GM23338 (cell line): Measurements from ENCODE around the gene ENC1. TPM values are rescaled to one million over a fixed set of nuclear protein-coding genes. Genes with fewer than 3 reads are reported as not detected.

Source experiments
- ATAC-seq: fragments of 200-7000 bp; cut with Tn5 transposase; 3 replicates; pipeline ENCODE4 v1.9.1; 2020
- DNase-seq: peaks from one replicate; pipeline ENCODE4 v3.0.0-alpha.2; 2015; ENCODE audit warnings: low spot score
- H2AFZ ChIP-seq: fragments of 200-600 bp; sonication (generic); 2 replicates; pipeline ENCODE4 v1.8.0; 2016; ENCODE audit warnings: antibody characterized with exemption, mild to moderate bottlenecking, moderate library complexity
- H3F3A ChIP-seq: fragments of 200-600 bp; sonication (generic); replicated peaks from 2 replicates; pipeline ENCODE4 v1.8.0; 2017; ENCODE audit warnings: antibody characterized with exemption, mixed run types, low read depth
- H3K27ac ChIP-seq: fragments of 200-600 bp; sonication (generic); 2 replicates; pipeline ENCODE4 v1.6.1; 2016; ENCODE audit warnings: low read depth
- H3K27me3 ChIP-seq: fragments of 200-600 bp; sonication (generic); 2 replicates; pipeline ENCODE4 v1.8.0; 2016; ENCODE audit warnings: mild to moderate bottlenecking, mixed run types, moderate library complexity; ENCODE audit not compliant: insufficient read depth
- H3K36me3 ChIP-seq: fragments of 200-600 bp; sonication (generic); 2 replicates; pipeline ENCODE4 v1.8.0; 2016; ENCODE audit warnings: mild to moderate bottlenecking; ENCODE audit not compliant: insufficient read depth
- H3K4me1 ChIP-seq: fragments of 200-600 bp; sonication (generic); 2 replicates; pipeline ENCODE4 v1.8.0; 2016; ENCODE audit warnings: mild to moderate bottlenecking, moderate library complexity; ENCODE audit not compliant: insufficient read depth
- H3K4me2 ChIP-seq: fragments of 200-600 bp; sonication (generic); 2 replicates; pipeline ENCODE4 v1.7.1; 2017; ENCODE audit warnings: mixed run types
- H3K4me3 ChIP-seq: fragments of 200-600 bp; sonication (generic); 2 replicates; pipeline ENCODE4 v1.6.1; 2016; ENCODE audit warnings: mixed run types
- H3K79me2 ChIP-seq: fragments of 200-600 bp; sonication (generic); replicated peaks from 2 replicates; pipeline ENCODE4 v1.8.0; 2017; ENCODE audit warnings: mild to moderate bottlenecking; ENCODE audit not compliant: insufficient read depth
- H3K9me2 ChIP-seq: fragments of 200-600 bp; sonication (generic); 2 replicates; pipeline ENCODE4 v1.8.0; 2017; ENCODE audit not compliant: insufficient read depth
- H4K20me1 ChIP-seq: fragments of 200-600 bp; sonication (generic); replicated peaks from 2 replicates; pipeline ENCODE4 v1.8.0; 2017; ENCODE audit warnings: mild to moderate bottlenecking; ENCODE audit not compliant: insufficient read depth
- H3K27ac Mint-ChIP-seq: 2 replicates; pipeline ENCODE4 v1.8.0; 2020; ENCODE audit warnings: inconsistent platforms, mild to moderate bottlenecking, moderate library complexity, mixed read lengths
- H3K27me3 Mint-ChIP-seq: 3 replicates; pipeline ENCODE4 v1.8.0; 2022; ENCODE audit warnings: low read depth, mild to moderate bottlenecking, moderate library complexity, mixed read lengths, inconsistent platforms; ENCODE audit not compliant: insufficient read depth, poor library complexity
- H3K36me3 Mint-ChIP-seq: 3 replicates; pipeline ENCODE4 v1.8.0; 2021; ENCODE audit warnings: low read depth, mild to moderate bottlenecking, inconsistent platforms, moderate library complexity, mixed read lengths
- H3K4me1 Mint-ChIP-seq: 3 replicates; pipeline ENCODE4 v1.8.0; 2020; ENCODE audit warnings: mild to moderate bottlenecking, inconsistent platforms, mixed read lengths
- H3K4me3 Mint-ChIP-seq: 3 replicates; pipeline ENCODE4 v1.8.0; 2021; ENCODE audit warnings: moderate library complexity, mild to moderate bottlenecking, inconsistent platforms, mixed read lengths
- H3K9me3 Mint-ChIP-seq: 3 replicates; pipeline ENCODE4 v1.8.0; 2020; ENCODE audit warnings: moderate library complexity, mild to moderate bottlenecking, inconsistent platforms, mixed read lengths
- CREB1 ChIP-seq: fragments of 250-450 bp; sonication (Bioruptor Pico); IDR thresholded peaks from 2 replicates; pipeline ENCODE4 v1.5.0; 2020; ENCODE audit warnings: low read depth, mild to moderate bottlenecking, moderate library complexity
- EZH2 ChIP-seq: fragments of 200-600 bp; sonication (generic); IDR thresholded peaks from one replicate; pipeline ENCODE4 v1.8.0; 2017; ENCODE audit warnings: antibody characterized with exemption, mild to moderate bottlenecking, low read depth; ENCODE audit not compliant: unreplicated experiment
- EZH2phosphoT487 ChIP-seq: fragments of 200-600 bp; sonication (generic); IDR thresholded peaks from one replicate; pipeline ENCODE4 v1.8.1; 2018; ENCODE audit warnings: antibody characterized with exemption; ENCODE audit not compliant: unreplicated experiment
- JUNB ChIP-seq: IDR thresholded peaks from one replicate; pipeline ENCODE4 v1.6.1; 2016; ENCODE audit warnings: antibody characterized with exemption; ENCODE audit not compliant: unreplicated experiment
- NANOG ChIP-seq: IDR thresholded peaks from 2 replicates; pipeline ENCODE4 v1.6.1; 2016; ENCODE audit warnings: antibody characterized with exemption, borderline replicate concordance
- POLR2AphosphoS5 ChIP-seq: IDR thresholded peaks from 2 replicates; pipeline ENCODE4 v1.6.1; 2016; ENCODE audit warnings: antibody characterized with exemption, low read depth
- STAT1 ChIP-seq: IDR thresholded peaks from one replicate; pipeline ENCODE4 v1.6.1; 2016; ENCODE audit warnings: antibody characterized with exemption; ENCODE audit not compliant: unreplicated experiment
- ZNF114 ChIP-seq: fragments of 250-450 bp; sonication (Bioruptor Pico); IDR thresholded peaks from 2 replicates; pipeline ENCODE4 v1.5.0; 2020; ENCODE audit warnings: mild to moderate bottlenecking, moderate library complexity
- ZNF331 ChIP-seq: fragments of 250-450 bp; sonication (Bioruptor Pico); IDR thresholded peaks from 2 replicates; pipeline ENCODE4 v1.5.0; 2020; ENCODE audit warnings: low read depth, mild to moderate bottlenecking, moderate library complexity
- polyA plus RNA-seq: library from polyadenylated mRNA; unstranded; fragments of >200 nt; fragmentation: Nextera tagmentation; extraction: Ambion mirVana; gene quantifications from 2 replicates; pipeline ENCODE4 v1.2.1, GENCODE V29; 2016
- total RNA-seq: library from RNA; depleted of rRNA; stranded (reverse); fragments of >200 nt; shearing (Covaris generic); gene quantifications from 2 replicates; pipeline ENCODE4 v1.2.3, GENCODE V29; 2014
- TF ChIP-seq, protein P1 (sequence below): IDR thresholded peaks from one replicate; pipeline ENCODE4 v1.6.1; 2018; ENCODE audit warnings: antibody characterized with exemption; ENCODE audit not compliant: unreplicated experiment
- TF ChIP-seq, protein P2 (sequence below), 2 experiments: fragments of 200-600 bp in 1 of 2; sonication (generic) in 1 of 2; conservative IDR thresholded peaks; 2 replicates each; pipeline versions ENCODE4 v1.5.1 to v1.6.1; 2016 to 2017; ENCODE audit warnings: antibody characterized with exemption in 2 of 2, low read depth in 2 of 2, mild to moderate bottlenecking in 2 of 2, moderate library complexity in 1 of 2
- TF ChIP-seq, protein P3 (sequence below): fragments of 250-450 bp; sonication (Bioruptor Pico); IDR thresholded peaks from 2 replicates; pipeline ENCODE4 v1.5.0; 2020; ENCODE audit warnings: mild to moderate bottlenecking, moderate library complexity
- TF ChIP-seq, protein P4 (sequence below): IDR thresholded peaks from 2 replicates; pipeline ENCODE4 v1.6.1; 2016; ENCODE audit warnings: antibody characterized with exemption

The ENC1 gene
- total and polyA plus RNA-seq, 2 experiments from 2014 or later = 8.2 to 27.9 TPM

DNA sequence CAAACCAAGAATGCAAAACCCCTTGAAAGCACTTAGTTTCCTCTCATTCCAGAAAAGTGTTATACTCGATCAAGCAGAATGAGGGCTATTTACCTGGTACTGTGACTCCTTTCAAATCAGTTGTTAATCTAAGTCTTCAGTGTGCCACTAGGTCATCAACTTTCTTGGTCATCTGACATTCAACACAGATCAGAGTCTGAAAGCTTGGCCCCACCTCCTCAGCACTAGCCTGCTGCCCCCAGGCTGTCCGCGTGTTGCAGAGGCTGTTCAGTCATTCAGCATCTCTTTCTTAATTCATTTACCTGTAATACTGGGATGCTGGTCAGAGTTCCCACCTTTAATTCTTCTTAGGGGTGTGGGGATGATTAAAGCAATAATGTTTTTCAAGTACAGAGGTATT, 28.5 kb downstream of the ENC1 start:
- H3K4me3 ChIP-seq = no peak overlapping the region
- H3K4me2 ChIP-seq = no peak overlapping the region
- H4K20me1 ChIP-seq = no peaks in the 10 kb centered on the region
- Mint-ChIP-seq H3K27me3 (peaks cover 7% of the 10 kb centered on the region), H3K9me3 (no peaks in the 10 kb centered on the region), H3K4me1 (no peaks in the 10 kb centered on the region), H3K4me3 (no peak overlapping the region), H3K27ac (no peak overlapping the region), H3K36me3 (no peaks in the 10 kb centered on the region)
- ATAC-seq (no peak), DNase-seq (no peak)
- TF ChIP-seq, protein P1, sequence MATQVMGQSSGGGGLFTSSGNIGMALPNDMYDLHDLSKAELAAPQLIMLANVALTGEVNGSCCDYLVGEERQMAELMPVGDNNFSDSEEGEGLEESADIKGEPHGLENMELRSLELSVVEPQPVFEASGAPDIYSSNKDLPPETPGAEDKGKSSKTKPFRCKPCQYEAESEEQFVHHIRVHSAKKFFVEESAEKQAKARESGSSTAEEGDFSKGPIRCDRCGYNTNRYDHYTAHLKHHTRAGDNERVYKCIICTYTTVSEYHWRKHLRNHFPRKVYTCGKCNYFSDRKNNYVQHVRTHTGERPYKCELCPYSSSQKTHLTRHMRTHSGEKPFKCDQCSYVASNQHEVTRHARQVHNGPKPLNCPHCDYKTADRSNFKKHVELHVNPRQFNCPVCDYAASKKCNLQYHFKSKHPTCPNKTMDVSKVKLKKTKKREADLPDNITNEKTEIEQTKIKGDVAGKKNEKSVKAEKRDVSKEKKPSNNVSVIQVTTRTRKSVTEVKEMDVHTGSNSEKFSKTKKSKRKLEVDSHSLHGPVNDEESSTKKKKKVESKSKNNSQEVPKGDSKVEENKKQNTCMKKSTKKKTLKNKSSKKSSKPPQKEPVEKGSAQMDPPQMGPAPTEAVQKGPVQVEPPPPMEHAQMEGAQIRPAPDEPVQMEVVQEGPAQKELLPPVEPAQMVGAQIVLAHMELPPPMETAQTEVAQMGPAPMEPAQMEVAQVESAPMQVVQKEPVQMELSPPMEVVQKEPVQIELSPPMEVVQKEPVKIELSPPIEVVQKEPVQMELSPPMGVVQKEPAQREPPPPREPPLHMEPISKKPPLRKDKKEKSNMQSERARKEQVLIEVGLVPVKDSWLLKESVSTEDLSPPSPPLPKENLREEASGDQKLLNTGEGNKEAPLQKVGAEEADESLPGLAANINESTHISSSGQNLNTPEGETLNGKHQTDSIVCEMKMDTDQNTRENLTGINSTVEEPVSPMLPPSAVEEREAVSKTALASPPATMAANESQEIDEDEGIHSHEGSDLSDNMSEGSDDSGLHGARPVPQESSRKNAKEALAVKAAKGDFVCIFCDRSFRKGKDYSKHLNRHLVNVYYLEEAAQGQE = no peak
- TF ChIP-seq, protein P2, sequence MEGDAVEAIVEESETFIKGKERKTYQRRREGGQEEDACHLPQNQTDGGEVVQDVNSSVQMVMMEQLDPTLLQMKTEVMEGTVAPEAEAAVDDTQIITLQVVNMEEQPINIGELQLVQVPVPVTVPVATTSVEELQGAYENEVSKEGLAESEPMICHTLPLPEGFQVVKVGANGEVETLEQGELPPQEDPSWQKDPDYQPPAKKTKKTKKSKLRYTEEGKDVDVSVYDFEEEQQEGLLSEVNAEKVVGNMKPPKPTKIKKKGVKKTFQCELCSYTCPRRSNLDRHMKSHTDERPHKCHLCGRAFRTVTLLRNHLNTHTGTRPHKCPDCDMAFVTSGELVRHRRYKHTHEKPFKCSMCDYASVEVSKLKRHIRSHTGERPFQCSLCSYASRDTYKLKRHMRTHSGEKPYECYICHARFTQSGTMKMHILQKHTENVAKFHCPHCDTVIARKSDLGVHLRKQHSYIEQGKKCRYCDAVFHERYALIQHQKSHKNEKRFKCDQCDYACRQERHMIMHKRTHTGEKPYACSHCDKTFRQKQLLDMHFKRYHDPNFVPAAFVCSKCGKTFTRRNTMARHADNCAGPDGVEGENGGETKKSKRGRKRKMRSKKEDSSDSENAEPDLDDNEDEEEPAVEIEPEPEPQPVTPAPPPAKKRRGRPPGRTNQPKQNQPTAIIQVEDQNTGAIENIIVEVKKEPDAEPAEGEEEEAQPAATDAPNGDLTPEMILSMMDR (conservative IDR thresholded peaks at IDR 0.05; ENCODE audit: low read depth in 2 of 2) = no peak
- no peak for TF ChIP-seq NANOG
- TF ChIP-seq JUNB = no peak
- no peak for TF ChIP-seq ZNF331 (CRISPR knock-in tag)
- TF ChIP-seq, protein P3, sequence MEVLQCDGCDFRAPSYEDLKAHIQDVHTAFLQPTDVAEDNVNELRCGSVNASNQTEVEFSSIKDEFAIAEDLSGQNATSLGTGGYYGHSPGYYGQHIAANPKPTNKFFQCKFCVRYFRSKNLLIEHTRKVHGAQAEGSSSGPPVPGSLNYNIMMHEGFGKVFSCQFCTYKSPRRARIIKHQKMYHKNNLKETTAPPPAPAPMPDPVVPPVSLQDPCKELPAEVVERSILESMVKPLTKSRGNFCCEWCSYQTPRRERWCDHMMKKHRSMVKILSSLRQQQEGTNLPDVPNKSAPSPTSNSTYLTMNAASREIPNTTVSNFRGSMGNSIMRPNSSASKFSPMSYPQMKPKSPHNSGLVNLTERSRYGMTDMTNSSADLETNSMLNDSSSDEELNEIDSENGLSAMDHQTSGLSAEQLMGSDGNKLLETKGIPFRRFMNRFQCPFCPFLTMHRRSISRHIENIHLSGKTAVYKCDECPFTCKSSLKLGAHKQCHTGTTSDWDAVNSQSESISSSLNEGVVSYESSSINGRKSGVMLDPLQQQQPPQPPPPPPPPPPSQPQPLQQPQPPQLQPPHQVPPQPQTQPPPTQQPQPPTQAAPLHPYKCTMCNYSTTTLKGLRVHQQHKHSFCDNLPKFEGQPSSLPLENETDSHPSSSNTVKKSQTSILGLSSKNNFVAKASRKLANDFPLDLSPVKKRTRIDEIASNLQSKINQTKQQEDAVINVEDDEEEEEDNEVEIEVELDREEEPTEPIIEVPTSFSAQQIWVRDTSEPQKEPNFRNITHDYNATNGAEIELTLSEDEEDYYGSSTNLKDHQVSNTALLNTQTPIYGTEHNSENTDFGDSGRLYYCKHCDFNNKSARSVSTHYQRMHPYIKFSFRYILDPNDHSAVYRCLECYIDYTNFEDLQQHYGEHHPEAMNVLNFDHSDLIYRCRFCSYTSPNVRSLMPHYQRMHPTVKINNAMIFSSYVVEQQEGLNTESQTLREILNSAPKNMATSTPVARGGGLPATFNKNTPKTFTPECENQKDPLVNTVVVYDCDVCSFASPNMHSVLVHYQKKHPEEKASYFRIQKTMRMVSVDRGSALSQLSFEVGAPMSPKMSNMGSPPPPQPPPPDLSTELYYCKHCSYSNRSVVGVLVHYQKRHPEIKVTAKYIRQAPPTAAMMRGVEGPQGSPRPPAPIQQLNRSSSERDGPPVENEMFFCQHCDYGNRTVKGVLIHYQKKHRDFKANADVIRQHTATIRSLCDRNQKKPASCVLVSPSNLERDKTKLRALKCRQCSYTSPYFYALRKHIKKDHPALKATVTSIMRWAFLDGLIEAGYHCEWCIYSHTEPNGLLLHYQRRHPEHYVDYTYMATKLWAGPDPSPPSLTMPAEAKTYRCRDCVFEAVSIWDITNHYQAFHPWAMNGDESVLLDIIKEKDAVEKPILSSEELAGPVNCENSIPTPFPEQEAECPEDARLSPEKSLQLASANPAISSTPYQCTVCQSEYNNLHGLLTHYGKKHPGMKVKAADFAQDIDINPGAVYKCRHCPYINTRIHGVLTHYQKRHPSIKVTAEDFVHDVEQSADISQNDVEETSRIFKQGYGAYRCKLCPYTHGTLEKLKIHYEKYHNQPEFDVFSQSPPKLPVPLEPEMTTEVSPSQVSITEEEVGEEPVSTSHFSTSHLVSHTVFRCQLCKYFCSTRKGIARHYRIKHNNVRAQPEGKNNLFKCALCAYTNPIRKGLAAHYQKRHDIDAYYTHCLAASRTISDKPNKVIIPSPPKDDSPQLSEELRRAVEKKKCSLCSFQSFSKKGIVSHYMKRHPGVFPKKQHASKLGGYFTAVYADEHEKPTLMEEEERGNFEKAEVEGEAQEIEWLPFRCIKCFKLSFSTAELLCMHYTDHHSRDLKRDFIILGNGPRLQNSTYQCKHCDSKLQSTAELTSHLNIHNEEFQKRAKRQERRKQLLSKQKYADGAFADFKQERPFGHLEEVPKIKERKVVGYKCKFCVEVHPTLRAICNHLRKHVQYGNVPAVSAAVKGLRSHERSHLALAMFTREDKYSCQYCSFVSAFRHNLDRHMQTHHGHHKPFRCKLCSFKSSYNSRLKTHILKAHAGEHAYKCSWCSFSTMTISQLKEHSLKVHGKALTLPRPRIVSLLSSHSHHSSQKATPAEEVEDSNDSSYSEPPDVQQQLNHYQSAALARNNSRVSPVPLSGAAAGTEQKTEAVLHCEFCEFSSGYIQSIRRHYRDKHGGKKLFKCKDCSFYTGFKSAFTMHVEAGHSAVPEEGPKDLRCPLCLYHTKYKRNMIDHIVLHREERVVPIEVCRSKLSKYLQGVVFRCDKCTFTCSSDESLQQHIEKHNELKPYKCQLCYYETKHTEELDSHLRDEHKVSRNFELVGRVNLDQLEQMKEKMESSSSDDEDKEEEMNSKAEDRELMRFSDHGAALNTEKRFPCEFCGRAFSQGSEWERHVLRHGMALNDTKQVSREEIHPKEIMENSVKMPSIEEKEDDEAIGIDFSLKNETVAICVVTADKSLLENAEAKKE (CRISPR knock-in tag) = no peak
- TF ChIP-seq, protein P4, sequence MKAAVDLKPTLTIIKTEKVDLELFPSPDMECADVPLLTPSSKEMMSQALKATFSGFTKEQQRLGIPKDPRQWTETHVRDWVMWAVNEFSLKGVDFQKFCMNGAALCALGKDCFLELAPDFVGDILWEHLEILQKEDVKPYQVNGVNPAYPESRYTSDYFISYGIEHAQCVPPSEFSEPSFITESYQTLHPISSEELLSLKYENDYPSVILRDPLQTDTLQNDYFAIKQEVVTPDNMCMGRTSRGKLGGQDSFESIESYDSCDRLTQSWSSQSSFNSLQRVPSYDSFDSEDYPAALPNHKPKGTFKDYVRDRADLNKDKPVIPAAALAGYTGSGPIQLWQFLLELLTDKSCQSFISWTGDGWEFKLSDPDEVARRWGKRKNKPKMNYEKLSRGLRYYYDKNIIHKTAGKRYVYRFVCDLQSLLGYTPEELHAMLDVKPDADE = no peak
- TF ChIP-seq CREB1 (CRISPR knock-in tag) = no peak
- no peak for TF ChIP-seq EZH2
- TF ChIP-seq STAT1 = no peak
- no peak for TF ChIP-seq POLR2AphosphoS5
- no peak for TF ChIP-seq EZH2phosphoT487
- TF ChIP-seq ZNF114 = no peak
- H3K79me2 ChIP-seq = no peaks in the 10 kb centered on the region
- no peaks in the 10 kb centered on the region for H3K36me3 ChIP-seq
- H3K27me3 ChIP-seq = no peaks in the 10 kb centered on the region
- H2AFZ ChIP-seq = no peak overlapping the region; the same call in 1 of the 2 replicates
- H3F3A ChIP-seq = no peaks in the 10 kb centered on the region
- no peaks in the 10 kb centered on the region for H3K4me1 ChIP-seq
- no peak overlapping the region for H3K27ac ChIP-seq
- no peaks in the 10 kb centered on the region; the same call in 1 of the 2 replicates for H3K9me2 ChIP-seq
